CD14-positive monocyte (primary cell): ENCODE measurements around the gene SLC35F1. TPM values are rescaled to one million over a fixed set of nuclear protein-coding genes. Genes with fewer than 3 reads are reported as not detected.

Source experiments
- DNase-seq, 3 donors: peaks; one replicate each; pipeline ENCODE4 v3.0.0-alpha.2; 2011 to 2022
- H2AFZ ChIP-seq: 2 replicates; pipeline ENCODE4 v1.6.0; 2012; ENCODE audit warnings: mild to moderate bottlenecking, low read depth, low read length, inconsistent platforms; ENCODE audit not compliant: insufficient read depth, poor library complexity, severe bottlenecking
- H3K27ac ChIP-seq, 2 donors: 1 replicate in 1 of 2; 2 replicates in 1 of 2; pipeline ENCODE4 v1.5.1; 2012 to 2013; ENCODE audit warnings: low read length in 2 of 2, control low read depth in 1 of 2, inconsistent platforms in 1 of 2, low read depth in 1 of 2, mild to moderate bottlenecking in 1 of 2
- H3K27me3 ChIP-seq, 2 donors: one replicate each; pipeline versions ENCODE4 v1.6.0 to v1.6.1; 2011 to 2013; ENCODE audit warnings: low read length in 2 of 2; ENCODE audit not compliant: control insufficient read depth in 2 of 2, insufficient read depth in 2 of 2
- H3K36me3 ChIP-seq, 2 donors: replicated peaks in 1 of 2; 1 replicate in 1 of 2; 2 replicates in 1 of 2; pipeline versions ENCODE4 v1.5.1 to v1.6.1; 2012 to 2013; ENCODE audit warnings: low read length in 2 of 2, control low read depth in 1 of 2, inconsistent platforms in 1 of 2, mild to moderate bottlenecking in 1 of 2; ENCODE audit not compliant: insufficient read depth in 2 of 2, control insufficient read depth in 1 of 2
- H3K4me1 ChIP-seq, 2 donors: 1 replicate in 1 of 2; 2 replicates in 1 of 2; pipeline versions ENCODE4 v1.5.1 to v1.6.1; 2012 to 2013; ENCODE audit warnings: low read length in 2 of 2, control low read depth in 1 of 2, inconsistent platforms in 1 of 2, mild to moderate bottlenecking in 1 of 2, moderate library complexity in 1 of 2; ENCODE audit not compliant: insufficient read depth in 2 of 2, control insufficient read depth in 1 of 2
- H3K4me2 ChIP-seq: replicated peaks from 2 replicates; pipeline ENCODE3; 2012; ENCODE audit warnings: low read length, moderate library complexity, mild to moderate bottlenecking; ENCODE audit not compliant: poor library complexity, severe bottlenecking; ENCODE audit errors: extremely low read depth
- H3K4me3 ChIP-seq, 3 experiments: fragments of 200-600 bp in 1 of 3; sonication (generic) in 1 of 3; replicated peaks in 1 of 3; 1 replicate in 2 of 3; 2 replicates in 1 of 3; pipeline ENCODE4 v1.5.1; 2011 to 2013; ENCODE audit warnings: low read length in 3 of 3, mild to moderate bottlenecking in 3 of 3, control low read depth in 2 of 3, low read depth in 2 of 3, inconsistent platforms in 1 of 3, moderate library complexity in 1 of 3
- H3K79me2 ChIP-seq: 2 replicates; pipeline ENCODE4 v1.6.0; 2012; ENCODE audit warnings: mild to moderate bottlenecking, control low read depth, inconsistent platforms, low read length, moderate library complexity; ENCODE audit not compliant: insufficient read depth
- H3K9ac ChIP-seq: 2 replicates; pipeline ENCODE4 v1.6.0; 2017; ENCODE audit warnings: low read length, mild to moderate bottlenecking; ENCODE audit not compliant: insufficient read depth, poor library complexity, severe bottlenecking
- H3K9me3 ChIP-seq, 2 donors: replicated peaks in 1 of 2; 1 replicate in 1 of 2; 2 replicates in 1 of 2; pipeline versions ENCODE4 v1.5.1 to v1.6.1; 2012 to 2013; ENCODE audit warnings: low read length in 2 of 2, control low read depth in 1 of 2; ENCODE audit not compliant: control insufficient read depth in 1 of 2, insufficient read depth in 1 of 2
- H4K20me1 ChIP-seq: 2 replicates; pipeline ENCODE4 v1.6.0; 2012; ENCODE audit warnings: mild to moderate bottlenecking, low read length, control low read depth, moderate library complexity; ENCODE audit not compliant: insufficient read depth
- H3K27ac Mint-ChIP-seq, 7 donors: one replicate each; pipeline ENCODE4 v1.8.0; 2020; ENCODE audit warnings: mild to moderate bottlenecking in 7 of 7, mixed read lengths in 7 of 7, moderate library complexity in 6 of 7, inconsistent platforms in 2 of 7
- H3K27me3 Mint-ChIP-seq, 3 donors: one replicate each; pipeline ENCODE4 v1.8.0; 2021 to 2022; ENCODE audit warnings: low read depth in 3 of 3, mild to moderate bottlenecking in 3 of 3, mixed read lengths in 3 of 3, moderate library complexity in 3 of 3, inconsistent platforms in 1 of 3
- H3K36me3 Mint-ChIP-seq, 2 donors: one replicate each; pipeline ENCODE4 v1.8.0; 2020; ENCODE audit warnings: mixed read lengths in 2 of 2, inconsistent platforms in 1 of 2, mild to moderate bottlenecking in 1 of 2
- H3K4me1 Mint-ChIP-seq: one replicate; pipeline ENCODE4 v1.8.0; 2020; ENCODE audit warnings: mild to moderate bottlenecking, mixed read lengths
- H3K4me3 Mint-ChIP-seq, 2 donors: one replicate each; pipeline ENCODE4 v1.8.0; 2020; ENCODE audit warnings: mild to moderate bottlenecking in 2 of 2, mixed read lengths in 2 of 2, moderate library complexity in 1 of 2
- H3K9me3 Mint-ChIP-seq, 7 donors: one replicate each; pipeline ENCODE4 v1.8.0; 2020 to 2022; ENCODE audit warnings: mixed read lengths in 7 of 7, mild to moderate bottlenecking in 6 of 7, moderate library complexity in 6 of 7, inconsistent platforms in 2 of 7
- CTCF ChIP-seq: fragments of 200-600 bp; IDR thresholded peaks from one replicate; pipeline ENCODE4 v1.8.0; 2022; ENCODE audit warnings: antibody characterized with exemption, mild to moderate bottlenecking
- WGBS: methylation state at CpG from one replicate; pipeline ENCODE4 v1.1.5; 2013; ENCODE audit warnings: missing lambda C conversion rate; ENCODE audit not compliant: insufficient coverage; 5-methylcytosine and 5-hydroxymethylcytosine counted together
- intact Hi-C, 2 donors: fragments of 100-400 bp; cut with micrococcal nuclease; formaldehyde crosslinking; loops; one replicate each; pipeline versions ENCODE4 v1.15.0 to v1.15.1; 2023
- polyA plus RNA-seq, 3 donors: library from polyadenylated mRNA; depleted of rRNA in 1 of 3; unstranded in 2 of 3; stranded (reverse) in 1 of 3; fragments of 300-500 nt in 2 of 3; fragments of >200 nt in 1 of 3; fragmentation: Illumina TruSeq in 2 of 3; gene quantifications; 1 replicate in 2 of 3; 2 replicates in 1 of 3; pipeline ENCODE4 v1.2.3, GENCODE V29; 2012 to 2021

SLC35F1 gene
- polyA plus RNA-seq, 3 donors = not detected

- no peak overlapping the region for H3K4me3 Mint-ChIP-seq
- Histone ChIP-seq H3K27ac (no peak overlapping the region), H3K9ac (no peak overlapping the region), H3K36me3 (no peaks in the 10 kb centered on the region), H2AFZ (no peak overlapping the region), H3K4me3 (no peak overlapping the region), H3K79me2 (no peaks in the 10 kb centered on the region), H3K27me3 (no peaks in the 10 kb centered on the region), H3K9me3 (no peaks in the 10 kb centered on the region), H4K20me1 (no peaks in the 10 kb centered on the region), H3K4me2 (no peak overlapping the region), H3K4me1 (no peaks in the 10 kb centered on the region)
- no peak for DNase-seq
- no peaks in the 10 kb centered on the region for H3K36me3 Mint-ChIP-seq
- peaks cover 0 to 2% (median 0%) of the 10 kb centered on the region in 3 donors for H3K27me3 Mint-ChIP-seq
- no peak for TF ChIP-seq CTCF
- H3K27ac Mint-ChIP-seq = no peak overlapping the region
- no CpG with 5 or more reads among the region's 1 CpG for WGBS
- H3K4me1 Mint-ChIP-seq = no peaks in the 10 kb centered on the region
- peaks cover 0 to 5% (median 2%) of the 10 kb centered on the region in 7 donors for H3K9me3 Mint-ChIP-seq
- intact Hi-C loops = no loop called here
These were observed 295.5 kb downstream of the SLC35F1 start for GRCh38 chr6:118202517-118202916.

DNA sequence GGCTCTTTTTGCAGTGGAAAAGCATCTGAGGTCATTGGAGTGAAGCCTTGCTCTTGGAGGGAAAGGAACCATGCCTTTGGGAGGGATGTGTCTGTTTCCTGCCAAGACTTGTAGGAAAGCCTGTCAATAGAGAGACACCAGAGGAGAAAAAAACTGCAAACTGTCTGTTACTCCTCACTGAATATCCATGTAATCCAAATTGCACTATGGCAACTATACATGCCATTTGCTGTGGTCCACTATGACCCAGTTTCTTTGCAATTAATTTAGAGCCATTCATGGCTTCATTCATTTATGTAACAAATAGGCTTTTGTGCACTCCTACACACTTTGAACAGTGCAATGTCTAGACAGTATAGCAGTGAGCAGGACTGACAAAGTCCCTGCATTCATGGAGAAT, 296.5 kb downstream of the SLC35F1 start:
- H3K9me3 Mint-ChIP-seq = peaks cover 0 to 8% (median 2%) of the 10 kb centered on the region in 7 donors
- H3K27me3 Mint-ChIP-seq = peaks cover 0 to 2% (median 0%) of the 10 kb centered on the region in 3 donors
- H3K4me1 Mint-ChIP-seq = no peaks in the 10 kb centered on the region
- Histone ChIP-seq H3K36me3 (no peaks in the 10 kb centered on the region), H4K20me1 (no peaks in the 10 kb centered on the region), H3K4me1 (no peaks in the 10 kb centered on the region), H3K4me3 (no peak overlapping the region), H3K4me2 (no peak overlapping the region), H2AFZ (no peak overlapping the region), H3K9ac (no peak overlapping the region), H3K27me3 (no peaks in the 10 kb centered on the region), H3K9me3 (no peaks in the 10 kb centered on the region), H3K27ac (no peak overlapping the region), H3K79me2 (no peaks in the 10 kb centered on the region)
- no peak for DNase-seq
- H3K36me3 Mint-ChIP-seq = no peaks in the 10 kb centered on the region
- no peak for TF ChIP-seq CTCF
- no peak overlapping the region for H3K27ac Mint-ChIP-seq
- no peak overlapping the region for H3K4me3 Mint-ChIP-seq
- intact Hi-C loops = no loop called here
